Lower lobe of right lung (tissue), 2 donors: ENCODE results near the gene IGLL5. TPM values are rescaled to one million over a fixed set of nuclear protein-coding genes. Genes with fewer than 3 reads are reported as not detected.
A peak's percentile ranks its signal among the peaks of the same experiment; 100 is the strongest.

Source experiments
- ATAC-seq, 2 donors: fragments of 200-7000 bp; cut with Tn5 transposase; one replicate each; pipeline ENCODE4 v1.9.1; 2020 to 2022; ENCODE audit warnings: mild to moderate bottlenecking in 2 of 2, moderate library complexity in 2 of 2
- DNase-seq: peaks from one replicate; pipeline ENCODE4 v3.0.0-alpha.2; 2020
- H3K27ac ChIP-seq: fragments of 200-600 bp; one replicate; pipeline ENCODE4 v1.8.0; 2022
- H3K27me3 ChIP-seq: fragments of 200-600 bp; one replicate; pipeline ENCODE4 v1.8.0; 2022; ENCODE audit warnings: low read depth
- H3K36me3 ChIP-seq: fragments of 200-600 bp; one replicate; pipeline ENCODE4 v1.8.0; 2022; ENCODE audit warnings: mild to moderate bottlenecking
- H3K4me1 ChIP-seq: fragments of 200-600 bp; one replicate; pipeline ENCODE4 v1.8.0; 2022
- H3K4me3 ChIP-seq: fragments of 200-600 bp; one replicate; pipeline ENCODE4 v1.8.0; 2022; ENCODE audit warnings: mild to moderate bottlenecking
- H3K9me3 ChIP-seq: fragments of 200-600 bp; one replicate; pipeline ENCODE4 v1.8.0; 2022
- CTCF ChIP-seq: fragments of 200-600 bp; IDR thresholded peaks from one replicate; pipeline ENCODE4 v1.8.0; 2022; ENCODE audit warnings: antibody characterized with exemption, mild to moderate bottlenecking
- intact Hi-C: fragments of 100-400 bp; cut with DNase I; formaldehyde crosslinking; loops from one replicate; pipeline ENCODE4 v1.11.0; 2022
- total RNA-seq: library from RNA; stranded (reverse); fragmentation: NEBNext Ultra II Directional; extraction: Animal tissue kit (Norgen Biotek cat#: 25700); gene quantifications from one replicate; pipeline ENCODE4 v1.2.1, GENCODE V29; 2021
- donor health status: DM: no; HTN: yes; CAD: no; lungs with severe emphysema.

The IGLL5 gene
- total RNA-seq, 1 donor from 2014 or later: 11.1 TPM

GRCh38 chr22:22941831-22942510, 54.4 kb downstream of the IGLL5 start:
- no peaks in the 10 kb centered on the region for H3K36me3 ChIP-seq
- intact Hi-C loops: no loop called here
- H3K27ac ChIP-seq: no peak overlapping the region
- no peak for DNase-seq
- H3K4me1 ChIP-seq: no peaks in the 10 kb centered on the region
- peak in 1 of 2 donors; percentile 24 for ATAC-seq
- no peak overlapping the region for H3K4me3 ChIP-seq
- peaks cover 5% of the 10 kb centered on the region for H3K27me3 ChIP-seq
- TF ChIP-seq CTCF: no peak
- no peaks in the 10 kb centered on the region for H3K9me3 ChIP-seq

- Histone ChIP-seq H3K27me3 (peaks cover 5% of the 10 kb centered on the region), H3K27ac (no peak overlapping the region), H3K36me3 (no peaks in the 10 kb centered on the region), H3K4me3 (no peak overlapping the region), H3K4me1 (no peaks in the 10 kb centered on the region), H3K9me3 (no peaks in the 10 kb centered on the region)
- peak; percentile 71 for DNase-seq
- intact Hi-C loops: no loop called here
- peak; percentile 68 to 78 for ATAC-seq
- peak; percentile 35 for TF ChIP-seq CTCF
Measured at GRCh38 chr22:22942511-22943329, 55.1 kb downstream of the IGLL5 start.

- peaks cover 5% of the 10 kb centered on the region for H3K27me3 ChIP-seq
- no peaks in the 10 kb centered on the region for H3K4me1 ChIP-seq
- DNase-seq: no peak
- no peaks in the 10 kb centered on the region for H3K9me3 ChIP-seq
- no peak overlapping the region for H3K27ac ChIP-seq
- no peak for ATAC-seq
- intact Hi-C loops: no loop called here
- H3K4me3 ChIP-seq: no peak overlapping the region
- H3K36me3 ChIP-seq: no peaks in the 10 kb centered on the region
- no peak for TF ChIP-seq CTCF
Measured at GRCh38 chr22:22943521-22944267, 56.1 kb downstream of the IGLL5 start.

GRCh38 chr22:22944268-22944985, 56.8 kb downstream of the IGLL5 start:
- TF ChIP-seq CTCF: no peak
- Histone ChIP-seq H3K27ac (no peak overlapping the region), H3K4me3 (no peak overlapping the region), H3K9me3 (no peaks in the 10 kb centered on the region), H3K36me3 (no peaks in the 10 kb centered on the region), H3K27me3 (peaks cover 5% of the 10 kb centered on the region), H3K4me1 (no peaks in the 10 kb centered on the region)
- no peak for ATAC-seq
- DNase-seq: no peak
- intact Hi-C loops: no loop called here

- no peak for TF ChIP-seq CTCF
- no peak overlapping the region for H3K27ac ChIP-seq
- no peaks in the 10 kb centered on the region for H3K36me3 ChIP-seq
- no peaks in the 10 kb centered on the region for H3K9me3 ChIP-seq
- H3K27me3 ChIP-seq: peaks cover 5% of the 10 kb centered on the region
- H3K4me3 ChIP-seq: no peak overlapping the region
- intact Hi-C loops: no loop called here
- H3K4me1 ChIP-seq: no peaks in the 10 kb centered on the region
- DNase-seq (no peak), ATAC-seq (no peak)
Measured at GRCh38 chr22:22945195-22945594, 57.6 kb downstream of the IGLL5 start.
